Umbilical cord (tissue), 2 donors: ENCODE data around the gene TBCD. TPM values are rescaled to one million over a fixed set of nuclear protein-coding genes. Genes with fewer than 3 reads are reported as not detected.

ENCODE experiments used
- DNase-seq: peaks from one replicate; pipeline ENCODE4 v3.0.0-alpha.2; 2015; ENCODE audit warnings: low spot score
- total RNA-seq: library from RNA; depleted of rRNA; stranded (reverse); fragments of >200 nt; gene quantifications from one replicate; pipeline ENCODE4 v1.2.3, GENCODE V29; 2014; ENCODE audit warnings: low replicate concordance; ENCODE audit not compliant: insufficient read depth

Gene TBCD
- total RNA-seq, 1 donor from 2014 or later, result 25.8 TPM

GRCh38 chr17:82900741-82901140 lies 148.9 kb downstream of the TBCD start:
- DNase-seq, result no peak

- no peak for DNase-seq
Measured at GRCh38 chr17:82901356-82901755, 149.5 kb downstream of the TBCD start.

- DNase-seq, result no peak
Measured at GRCh38 chr17:82901856-82902255, 150.0 kb downstream of the TBCD start.

- DNase-seq, result no peak
Measured at GRCh38 chr17:82902972-82903874, 151.4 kb downstream of the TBCD start.

- no peak for DNase-seq
Measured at GRCh38 chr17:82905130-82905529, 153.3 kb downstream of the TBCD start.

GRCh38 chr17:82907797-82908542 lies 156.1 kb downstream of the TBCD start:
- DNase-seq, result peak; percentile 47

GRCh38 chr17:82908543-82909160 lies 156.8 kb downstream of the TBCD start:
- no peak for DNase-seq

GRCh38 chr17:82909322-82909904 lies 157.5 kb downstream of the TBCD start:
- DNase-seq, result no peak

GRCh38 chr17:82910041-82910481 lies 158.2 kb downstream of the TBCD start:
- DNase-seq, result no peak

GRCh38 chr17:82910770-82911169 lies 158.9 kb downstream of the TBCD start:
- DNase-seq, result no peak

GRCh38 chr17:82911822-82912221 lies 160.0 kb downstream of the TBCD start:
- DNase-seq, result no peak

- DNase-seq, result no peak
Measured at GRCh38 chr17:82912484-82913089, 160.7 kb downstream of the TBCD start.

GRCh38 chr17:82913304-82914043 lies 161.6 kb downstream of the TBCD start:
- DNase-seq, result no peak

- DNase-seq, result no peak
Measured at GRCh38 chr17:82914375-82914774, 162.5 kb downstream of the TBCD start.

- DNase-seq, result no peak
Measured at GRCh38 chr17:82915010-82915756, 163.3 kb downstream of the TBCD start.

GRCh38 chr17:82915757-82916027 lies 163.8 kb downstream of the TBCD start:
- no peak for DNase-seq

- DNase-seq, result no peak
Measured at GRCh38 chr17:82917699-82918345, 166.0 kb downstream of the TBCD start.

GRCh38 chr17:82918508-82918907 lies 166.6 kb downstream of the TBCD start:
- DNase-seq, result no peak

- DNase-seq, result no peak
Measured at GRCh38 chr17:82920150-82920549, 168.3 kb downstream of the TBCD start.

GRCh38 chr17:82920715-82921114 lies 168.8 kb downstream of the TBCD start:
- DNase-seq, result no peak
